Measurements from ENCODE around the gene SALL2. TPM values are rescaled to one million over a fixed set of nuclear protein-coding genes. Genes with fewer than 3 reads are reported as not detected.
"Not testable (repeated sequence)": the region's sequence is repeated elsewhere in the genome, so short reads cannot be mapped to it uniquely, and the experiment has no call there.

Gene SALL2
- 1 to 10 TPM; 5.5 to 6.3 TPM for total RNA-seq

DNA sequence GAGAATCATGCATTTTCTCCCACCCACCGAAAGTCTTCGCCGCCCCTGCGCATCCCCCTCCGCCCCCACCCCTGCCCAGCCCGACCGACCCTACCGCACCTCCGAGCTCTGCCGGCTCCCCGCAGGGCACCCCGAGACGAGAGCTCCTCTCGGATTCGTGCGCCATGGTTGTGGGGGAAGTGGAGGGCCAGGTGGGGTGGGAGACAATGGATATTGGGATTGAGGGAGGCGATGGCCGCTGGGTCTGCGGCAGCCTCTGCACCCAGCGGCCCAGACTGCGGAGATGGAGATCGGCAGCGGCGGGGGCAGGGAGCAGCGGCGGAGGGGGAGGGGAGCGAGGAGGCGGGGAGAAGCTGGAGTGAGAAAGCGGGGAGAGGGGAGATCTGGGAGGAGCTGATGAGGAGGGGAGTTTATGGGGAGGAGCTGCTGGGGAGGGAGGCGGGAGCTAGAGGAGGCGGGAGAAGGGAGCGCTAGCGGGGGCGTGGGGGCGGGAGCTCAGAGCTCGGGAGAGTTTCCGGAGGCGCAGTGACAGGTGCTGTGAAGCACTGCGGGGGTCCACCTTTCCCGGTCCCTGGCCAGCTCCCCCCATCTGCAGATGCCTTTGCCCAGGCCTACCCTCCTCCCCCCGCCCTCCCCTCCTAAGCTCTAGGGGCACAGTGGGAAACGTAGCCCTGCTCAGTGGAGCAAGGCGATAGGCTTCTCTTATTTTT lies at the start of gene SALL2:
SALL2 (minus strand) TSS at position 385 of the 710 bp plus-strand sequence; CDS start at position 166, 219 bp downstream.
- ChIA-PET POLR2A (interaction anchor here (0.6 to 1.6 kb wide), 5 partner anchors 8 to 1166 kb away, joined by 3 to 12 read pairs (median 4); partner anchors contain the start of gene METTL3), CTCF (interaction anchor here (0.5 to 2.9 kb wide), 11 partner anchors 13 to 127 kb away, joined by 3 to 16 read pairs (median 3); partner anchors contain the start of gene OR4E2)
- H3K27me3 Mint-ChIP-seq, result no peaks in the 10 kb centered on the region
- peak; percentile 87 for DNase-seq
- intact Hi-C loops (cut with DNase I, micrococcal nuclease), result loop anchor here (1.0 to 2.0 kb wide), 4 partner anchors 15 to 70 kb away; partner anchors contain the start of genes METTL3 (in 2 of the 2) and CHD8 (in 1 of the 2)
- ATAC-seq, result peak; percentile 87
- no peaks in the 10 kb centered on the region for H3K9me3 Mint-ChIP-seq (ENCODE audit: low read depth)
- H3K4me3 Mint-ChIP-seq, result peak within 1 kb of the TSS; percentile 71
- H3K36me3 Mint-ChIP-seq (ENCODE audit: low read depth), result no peaks in the 10 kb centered on the region
- peak within 1 kb of the TSS; percentile 72 for H3K27ac Mint-ChIP-seq
- peaks cover 16% of the 10 kb centered on the region for H3K4me1 Mint-ChIP-seq

DNA sequence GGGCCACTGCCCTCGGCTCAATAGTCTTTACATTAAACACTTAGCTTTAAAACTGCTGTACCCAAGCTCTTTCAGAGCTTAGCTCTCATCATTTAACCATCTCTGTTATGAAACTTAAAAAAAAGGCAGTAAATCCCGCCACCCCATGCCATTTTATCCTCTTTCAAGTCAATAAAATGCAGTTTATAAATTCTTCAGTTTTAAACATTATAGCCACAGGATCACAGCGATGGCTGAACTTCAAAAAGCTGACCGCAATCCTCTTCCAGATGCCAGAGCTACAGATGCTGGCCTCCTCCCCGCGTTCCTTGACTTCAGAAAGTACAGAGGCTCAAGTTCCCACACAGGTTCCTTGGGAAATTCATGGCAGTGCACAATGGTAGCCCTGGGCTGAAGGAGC lies 49.5 kb upstream of the SALL2 start:
- no peak overlapping the region for H3K27ac Mint-ChIP-seq
- intact Hi-C loops (cut with DNase I, micrococcal nuclease), result no loop called here
- no peaks in the 10 kb centered on the region for H3K36me3 Mint-ChIP-seq (ENCODE audit: low read depth)
- no peak for DNase-seq
- H3K9me3 Mint-ChIP-seq (ENCODE audit: low read depth), result no peaks in the 10 kb centered on the region
- no peak overlapping the region for H3K4me3 Mint-ChIP-seq
- ATAC-seq, result no peak
- POLR2A ChIA-PET, result no interaction called here
- H3K4me1 Mint-ChIP-seq, result no peaks in the 10 kb centered on the region
- H3K27me3 Mint-ChIP-seq, result peaks cover 6% of the 10 kb centered on the region
- CTCF ChIA-PET, result interaction anchor here (0.6 to 1.1 kb wide), 2 partner anchors 19 to 441 kb away, joined by 3 to 5 read pairs; no protein-coding TSS in a partner anchor

DNA sequence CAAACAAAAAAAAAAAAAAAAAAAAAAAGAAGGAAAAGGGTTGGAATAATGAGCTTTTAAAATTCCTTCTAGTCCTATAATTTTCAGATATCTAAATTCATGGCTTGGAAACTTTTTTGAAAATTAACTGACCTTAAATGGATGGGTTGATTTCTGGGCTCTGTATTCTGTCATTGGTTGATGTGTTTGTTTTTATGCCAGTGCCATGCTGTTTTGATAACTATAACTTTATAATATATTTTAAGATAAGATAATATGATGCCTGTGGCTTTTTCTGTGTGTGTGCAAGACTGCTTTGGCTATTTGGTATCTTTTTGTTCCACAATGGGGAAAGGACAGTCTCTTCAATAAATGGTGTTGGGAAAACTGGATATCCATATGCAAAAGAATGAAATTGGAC lies 46.5 kb upstream of the SALL2 start:
- intact Hi-C loops (cut with DNase I, micrococcal nuclease), result no loop called here
- ATAC-seq (no peak), DNase-seq (no peak)
- POLR2A ChIA-PET, result no interaction called here
- Mint-ChIP-seq H3K27ac (no peak overlapping the region), H3K9me3 (ENCODE audit: low read depth) (no peaks in the 10 kb centered on the region), H3K4me3 (no peak overlapping the region), H3K4me1 (no peaks in the 10 kb centered on the region), H3K27me3 (peaks cover 6% of the 10 kb centered on the region), H3K36me3 (ENCODE audit: low read depth) (no peaks in the 10 kb centered on the region)
- CTCF ChIA-PET, result interaction anchor here (1.0 to 1.3 kb wide), 2 partner anchors 16 to 74 kb away, joined by 3 to 4 read pairs; no protein-coding TSS in a partner anchor

DNA sequence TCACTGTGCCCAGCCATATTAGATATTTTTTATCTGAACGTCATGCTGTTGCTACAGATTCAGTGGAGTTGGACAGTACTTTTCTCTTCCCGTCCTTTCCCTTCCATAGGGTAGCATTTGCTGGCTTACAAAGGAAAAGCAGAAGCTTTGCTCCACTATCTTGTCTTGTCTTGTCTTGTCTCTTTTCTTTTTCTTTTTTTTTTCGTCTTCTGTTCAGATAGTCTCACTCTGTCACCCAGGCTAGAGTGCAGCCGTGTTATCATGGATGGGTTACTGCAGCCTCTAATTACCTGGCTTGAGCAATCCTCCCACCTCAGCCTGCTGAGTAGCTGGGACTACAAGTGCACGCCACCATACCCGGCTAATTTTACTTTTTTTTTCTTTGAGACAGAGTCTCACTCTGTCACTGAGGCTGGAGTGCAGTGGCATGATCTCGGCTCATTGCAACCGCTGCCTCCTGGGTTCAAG lies 32.6 kb upstream of the SALL2 start:
- intact Hi-C loops (cut with DNase I, micrococcal nuclease), result loop anchor here in 1 of 2 experiments (5.0 to 10.0 kb wide), 2 partner anchors 81 to 544 kb away; partner anchors contain the start of genes RAB2B and TOX4
- Mint-ChIP-seq H3K36me3 (ENCODE audit: low read depth) (no peaks in the 10 kb centered on the region), H3K4me1 (peaks cover 4% of the 10 kb centered on the region), H3K27ac (no peak overlapping the region), H3K9me3 (ENCODE audit: low read depth) (no peaks in the 10 kb centered on the region), H3K27me3 (no peaks in the 10 kb centered on the region), H3K4me3 (no peak overlapping the region)
- CTCF ChIA-PET, result interaction anchor here (0.5 to 1.6 kb wide), 2 partner anchors 28 to 60 kb away, joined by 4 read pairs; no protein-coding TSS in a partner anchor
- POLR2A ChIA-PET, result no interaction called here
- no peak for ATAC-seq
- no peak for DNase-seq

DNA sequence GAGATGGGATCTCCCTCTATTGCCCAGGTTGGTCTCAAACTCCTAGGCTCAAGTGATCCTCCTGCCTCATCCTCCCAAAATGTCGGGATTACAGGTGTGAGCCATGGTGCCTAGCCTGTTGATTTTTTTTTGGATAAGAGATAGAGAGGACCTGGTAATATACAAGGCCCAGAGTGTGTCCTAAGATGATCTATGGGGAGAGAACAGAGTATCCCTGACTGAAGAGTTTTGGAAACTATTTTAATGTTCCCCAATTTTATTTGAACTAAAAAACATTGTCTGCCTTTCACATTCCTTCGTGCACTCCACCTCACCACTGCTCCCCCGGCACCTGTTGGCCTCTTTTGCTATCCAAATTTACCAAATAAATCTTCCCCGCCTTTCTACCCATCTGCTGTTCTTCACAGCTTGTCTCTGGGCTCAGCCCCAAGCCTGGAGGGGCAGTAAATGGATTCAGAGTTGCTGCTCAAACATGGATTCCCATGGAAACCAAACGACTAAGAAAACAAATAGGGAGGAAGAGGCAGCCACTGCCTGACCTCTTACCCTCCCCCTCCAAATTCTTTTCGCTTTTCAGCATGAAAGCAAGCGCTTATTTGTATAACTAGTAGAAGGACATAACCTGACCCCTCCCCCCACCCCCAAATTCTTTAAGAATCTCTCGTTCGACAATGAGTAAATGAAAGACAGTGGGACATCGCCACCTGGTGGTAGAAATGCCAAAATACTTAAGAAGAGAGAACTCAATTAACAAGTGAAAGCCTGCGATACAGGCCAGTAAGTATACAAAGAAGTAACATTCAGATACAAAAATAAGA lies 31.1 kb upstream of the SALL2 start:
- ChIA-PET POLR2A (interaction anchor here (0.9 kb wide), 1 partner anchor 58 kb away, joined by 3 read pairs; no protein-coding TSS in a partner anchor), CTCF (interaction anchor here (0.6 to 3.2 kb wide), 15 partner anchors 13 to 152 kb away, joined by 3 to 49 read pairs (median 3); partner anchors contain the start of gene METTL3)
- intact Hi-C loops (cut with DNase I, micrococcal nuclease), result loop anchor here (1.0 to 10.0 kb wide), 12 partner anchors 11 to 542 kb away; partner anchors contain the start of genes CHD8 (in 2 of the 2), TOX4 (in 2 of the 2), RAB2B (in 1 of the 2) and SALL2 (in 1 of the 2)
- Mint-ChIP-seq H3K9me3 (ENCODE audit: low read depth) (no peaks in the 10 kb centered on the region), H3K4me3 (no peak overlapping the region), H3K36me3 (ENCODE audit: low read depth) (no peaks in the 10 kb centered on the region), H3K27ac (no peak overlapping the region), H3K27me3 (no peaks in the 10 kb centered on the region), H3K4me1 (peaks cover 4% of the 10 kb centered on the region)
- peak; percentile 68 for ATAC-seq
- DNase-seq, result peak; percentile 87

DNA sequence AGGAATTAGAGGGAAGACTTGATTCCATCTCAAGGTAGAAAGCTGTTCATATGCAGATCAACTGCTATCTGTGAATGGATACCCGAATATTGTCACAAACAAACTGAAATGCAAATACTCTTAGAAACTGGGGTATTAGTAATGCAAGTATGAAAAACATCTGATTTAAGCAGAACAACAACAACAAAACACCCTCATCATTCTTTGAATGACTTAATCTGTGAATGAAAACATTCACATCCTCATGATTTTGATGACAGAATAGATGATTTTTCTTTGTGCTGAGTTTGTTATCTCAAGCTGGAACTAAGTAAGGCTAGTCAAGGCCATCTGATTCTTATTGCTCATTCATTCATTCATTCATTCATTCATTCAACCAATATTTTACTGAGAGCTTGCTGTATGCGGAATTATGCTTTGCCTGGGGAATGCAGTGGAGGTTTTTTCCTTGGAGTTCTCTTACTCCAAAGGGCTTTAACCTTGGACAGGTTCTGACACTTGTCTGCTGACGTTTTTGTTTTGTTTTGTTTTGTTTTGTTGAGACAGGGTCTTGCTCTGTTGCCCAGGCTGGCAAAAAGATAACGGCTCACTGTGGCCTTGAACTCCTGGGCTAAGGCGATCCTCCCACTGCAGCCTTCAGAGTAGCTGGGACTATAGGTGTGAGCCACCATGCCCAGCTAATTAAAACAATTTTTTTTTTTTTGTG lies 30.4 kb upstream of the SALL2 start:
- H3K4me1 Mint-ChIP-seq, result peaks cover 4% of the 10 kb centered on the region
- no peak overlapping the region for H3K4me3 Mint-ChIP-seq
- CTCF ChIA-PET, result interaction anchor here (0.6 to 3.2 kb wide), 17 partner anchors 13 to 1846 kb away, joined by 3 to 49 read pairs (median 3); partner anchors contain the start of genes METTL3 and SALL2
- no peaks in the 10 kb centered on the region for H3K9me3 Mint-ChIP-seq (ENCODE audit: low read depth)
- no peak for DNase-seq
- ATAC-seq, result no peak
- H3K36me3 Mint-ChIP-seq (ENCODE audit: low read depth), result no peaks in the 10 kb centered on the region
- no peak overlapping the region for H3K27ac Mint-ChIP-seq
- H3K27me3 Mint-ChIP-seq, result no peaks in the 10 kb centered on the region
- intact Hi-C loops (cut with DNase I, micrococcal nuclease), result loop anchor here (1.0 to 10.0 kb wide), 12 partner anchors 12 to 542 kb away; partner anchors contain the start of genes CHD8 (in 2 of the 2), TOX4 (in 2 of the 2), RAB2B (in 1 of the 2) and SALL2 (in 1 of the 2)
- POLR2A ChIA-PET, result interaction anchor here (0.9 kb wide), 1 partner anchor 58 kb away, joined by 3 read pairs; no protein-coding TSS in a partner anchor

DNA sequence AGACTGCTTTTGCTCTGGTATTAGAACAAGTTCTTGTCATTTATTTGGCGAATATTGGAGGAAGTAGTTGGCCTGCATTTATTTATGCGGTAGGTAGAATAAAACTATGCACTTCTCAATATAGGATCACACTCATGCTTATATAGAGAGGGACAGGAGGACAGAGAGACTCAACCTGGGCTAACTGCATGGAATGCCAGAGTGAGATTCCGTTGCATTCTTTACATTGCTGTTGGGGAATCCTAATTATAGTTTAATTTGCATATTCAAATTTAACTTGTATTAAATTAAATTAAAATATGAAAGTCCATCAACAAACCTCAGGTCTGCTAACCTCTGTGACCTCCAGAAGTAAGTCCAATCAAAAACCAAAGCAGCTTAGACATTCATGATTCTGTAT lies 27.1 kb upstream of the SALL2 start:
- DNase-seq, result no peak
- no peak for ATAC-seq
- Mint-ChIP-seq H3K9me3 (ENCODE audit: low read depth) (no peaks in the 10 kb centered on the region), H3K4me1 (peaks cover 4% of the 10 kb centered on the region), H3K36me3 (ENCODE audit: low read depth) (no peaks in the 10 kb centered on the region), H3K27ac (no peak overlapping the region), H3K27me3 (no peaks in the 10 kb centered on the region), H3K4me3 (no peak overlapping the region)
- ChIA-PET POLR2A (no interaction called here), CTCF (interaction anchor here (1.8 to 2.3 kb wide), 2 partner anchors 55 to 76 kb away, joined by 4 to 10 read pairs; no protein-coding TSS in a partner anchor)
- intact Hi-C loops (cut with DNase I, micrococcal nuclease), result loop anchor here in 1 of 2 experiments (10.0 kb wide), 1 partner anchor 538 kb away; no protein-coding TSS in a partner anchor

DNA sequence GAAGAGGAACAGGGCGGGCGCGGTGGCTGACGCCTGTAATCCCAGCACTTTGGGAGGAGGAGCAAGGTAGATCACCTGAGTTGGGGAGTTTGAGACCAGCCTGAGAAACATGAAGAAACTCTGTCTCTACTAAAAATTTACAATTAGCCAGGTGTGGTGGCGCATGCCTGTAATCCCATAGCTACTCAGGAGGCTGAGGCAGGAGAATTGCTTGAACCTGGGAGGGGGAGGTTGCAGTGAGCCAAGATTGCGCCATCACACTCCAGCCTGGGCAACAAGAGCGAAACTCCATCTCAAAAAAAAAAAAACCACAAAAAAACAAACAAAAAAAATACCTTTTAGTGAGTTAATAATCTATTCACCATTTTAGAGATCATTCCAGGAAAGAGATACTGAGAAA lies 18.4 kb upstream of the SALL2 start:
- H3K27ac Mint-ChIP-seq; DNase-seq; H3K4me3 Mint-ChIP-seq; POLR2A ChIA-PET; H3K36me3 Mint-ChIP-seq (ENCODE audit: low read depth); intact Hi-C loops (cut with DNase I, micrococcal nuclease); CTCF ChIA-PET; ATAC-seq; H3K9me3 Mint-ChIP-seq (ENCODE audit: low read depth); H3K4me1 Mint-ChIP-seq; H3K27me3 Mint-ChIP-seq: not testable (repeated sequence)

DNA sequence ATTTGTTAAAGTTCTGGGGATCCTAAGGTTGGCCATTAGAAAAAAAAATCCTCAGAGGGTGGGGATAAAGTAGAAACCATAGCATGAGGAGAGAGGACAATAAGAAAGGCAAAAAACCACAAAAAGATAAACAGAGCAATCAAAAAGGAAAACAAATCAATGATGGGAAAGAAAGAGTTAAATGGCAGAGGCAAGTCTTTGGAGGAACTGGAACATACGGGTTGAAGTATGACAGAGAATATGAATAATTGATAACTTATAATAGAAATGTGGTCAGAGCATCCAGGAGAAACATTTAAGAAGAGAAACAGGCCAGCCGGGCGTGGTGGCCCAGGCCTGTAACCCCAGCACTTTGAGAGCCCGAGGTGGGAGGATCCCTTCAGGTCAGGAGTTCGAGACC lies 17.8 kb upstream of the SALL2 start:
- POLR2A ChIA-PET, result no interaction called here
- CTCF ChIA-PET, result no interaction called here
- H3K27ac Mint-ChIP-seq, result no peak overlapping the region

DNA sequence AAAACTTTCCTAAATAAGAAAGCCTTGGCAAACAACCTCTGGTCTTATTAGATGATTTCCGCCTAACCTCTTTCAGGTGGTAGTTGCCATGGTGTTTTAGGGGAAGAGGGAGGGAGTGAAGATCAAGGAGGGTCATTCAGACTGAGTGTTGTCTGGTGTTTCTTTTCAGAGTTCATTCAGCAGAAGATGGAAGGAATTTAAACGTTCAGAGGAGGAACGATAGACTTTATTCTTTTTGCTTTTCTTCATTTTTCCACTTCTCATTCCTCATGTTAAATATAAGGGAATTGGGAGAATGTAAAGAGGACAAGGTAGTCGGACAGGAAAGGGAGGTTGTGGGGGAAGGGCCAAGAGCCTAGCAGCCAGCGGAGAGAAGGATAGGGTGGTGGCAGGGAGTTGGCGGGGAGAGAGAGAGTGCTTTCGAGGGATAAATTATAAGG lies 17.4 kb upstream of the SALL2 start:
- ATAC-seq (no peak), DNase-seq (no peak)
- Mint-ChIP-seq H3K36me3 (ENCODE audit: low read depth) (no peaks in the 10 kb centered on the region), H3K4me1 (no peaks in the 10 kb centered on the region), H3K4me3 (no peak overlapping the region), H3K27ac (no peak overlapping the region), H3K9me3 (ENCODE audit: low read depth) (no peaks in the 10 kb centered on the region), H3K27me3 (peaks cover 11% of the 10 kb centered on the region)
- POLR2A ChIA-PET, result no interaction called here
- CTCF ChIA-PET, result interaction anchor here (0.8 kb wide), 1 partner anchor 17 kb away, joined by 4 read pairs; the partner anchor contains the start of gene SALL2
- intact Hi-C loops (cut with DNase I, micrococcal nuclease), result no loop called here

More for the DNA sequence above, 17.8 kb upstream of the SALL2 start:
- Mint-ChIP-seq H3K36me3 (ENCODE audit: low read depth) (no peaks in the 10 kb centered on the region), H3K4me1 (no peaks in the 10 kb centered on the region), H3K4me3 (no peak overlapping the region), H3K27me3 (peaks cover 8% of the 10 kb centered on the region), H3K9me3 (ENCODE audit: low read depth) (no peaks in the 10 kb centered on the region)
- DNase-seq (no peak), ATAC-seq (no peak)
- intact Hi-C loops (cut with DNase I, micrococcal nuclease), result no loop called here
